Keratinocyte (primary cell): ENCODE data around the gene FBH1. TPM values are rescaled to one million over a fixed set of nuclear protein-coding genes. Genes with fewer than 3 reads are reported as not detected.

ENCODE experiments used
- DNase-seq: peaks from one replicate; pipeline ENCODE4 v3.0.0-alpha.2; 2011; ENCODE audit warnings: low read depth, missing footprints, low spot score
- FAIRE-seq: peaks from 2 replicates; lab custom pipeline; 2011; peaks lifted over from hg19 to GRCh38; lab: Jason Lieb, UNC
- H2AFZ ChIP-seq: 2 replicates; pipeline ENCODE4 v1.6.0; 2012; ENCODE audit warnings: low read length, control low read depth, inconsistent platforms; ENCODE audit not compliant: control insufficient read depth
- H3K27ac ChIP-seq: 2 replicates; pipeline ENCODE4 v1.5.1; 2011; ENCODE audit warnings: low read length; ENCODE audit not compliant: control insufficient read depth, insufficient read depth
- H3K27me3 ChIP-seq: 3 replicates; pipeline ENCODE4 v1.6.0; 2011; ENCODE audit warnings: low read length; ENCODE audit not compliant: control insufficient read depth, insufficient read depth; ENCODE audit errors: extremely low read depth
- H3K36me3 ChIP-seq, 2 experiments: 2 replicates in 1 of 2; 3 replicates in 1 of 2; pipeline ENCODE4 v1.5.1; 2011; ENCODE audit warnings: low read length in 2 of 2, mild to moderate bottlenecking in 1 of 2; ENCODE audit not compliant: control insufficient read depth in 2 of 2, insufficient read depth in 2 of 2; ENCODE audit errors: extremely low read depth in 1 of 2
- H3K4me1 ChIP-seq: 3 replicates; pipeline ENCODE4 v1.5.1; 2011; ENCODE audit warnings: low read length; ENCODE audit not compliant: control insufficient read depth, insufficient read depth; ENCODE audit errors: extremely low read depth
- H3K4me2 ChIP-seq: 3 replicates; pipeline ENCODE4 v1.6.0; 2011; ENCODE audit warnings: low read depth, low read length; ENCODE audit not compliant: control insufficient read depth, insufficient read depth; ENCODE audit errors: extremely low read depth
- H3K4me3 ChIP-seq, 3 experiments: fragments of 200-600 bp in 1 of 3; sonication (generic) in 1 of 3; 2 replicates in 2 of 3; 3 replicates in 1 of 3; pipeline ENCODE4 v1.5.1; 2011 to 2016; ENCODE audit warnings: low read length in 3 of 3, mild to moderate bottlenecking in 3 of 3, control low read depth in 2 of 3, inconsistent platforms in 1 of 3, low read depth in 1 of 3, mixed read lengths in 1 of 3, mixed run types in 1 of 3, moderate library complexity in 1 of 3; ENCODE audit not compliant: control insufficient read depth in 2 of 3, insufficient read depth in 2 of 3; ENCODE audit errors: extremely low read depth in 1 of 3
- H3K79me2 ChIP-seq: 2 replicates; pipeline ENCODE4 v1.6.0; 2012; ENCODE audit warnings: low read length; ENCODE audit not compliant: control insufficient read depth, insufficient read depth
- H3K9ac ChIP-seq: 3 replicates; pipeline ENCODE4 v1.6.0; 2011; ENCODE audit warnings: low read length; ENCODE audit not compliant: control insufficient read depth, insufficient read depth; ENCODE audit errors: extremely low read depth
- H3K9me1 ChIP-seq: 3 replicates; pipeline ENCODE4 v1.6.0; 2011; ENCODE audit warnings: low read length; ENCODE audit not compliant: control insufficient read depth, insufficient read depth; ENCODE audit errors: extremely low read depth
- H3K9me3 ChIP-seq: 2 replicates; pipeline ENCODE4 v1.5.1; 2012; ENCODE audit warnings: low read depth, low read length; ENCODE audit not compliant: control insufficient read depth
- H4K20me1 ChIP-seq: 3 replicates; pipeline ENCODE4 v1.6.0; 2011; ENCODE audit warnings: low read length; ENCODE audit not compliant: control insufficient read depth, insufficient read depth; ENCODE audit errors: extremely low read depth
- CTCF ChIP-seq, 3 experiments: IDR thresholded peaks in 1 of 3; conservative IDR thresholded peaks in 1 of 3; optimal IDR thresholded peaks in 1 of 3; 2 replicates in 2 of 3; 3 replicates in 1 of 3; pipeline versions ENCODE3 to v1.5.1; 2011; ENCODE audit warnings: low read length in 3 of 3, mild to moderate bottlenecking in 3 of 3, moderate library complexity in 2 of 3, control low read depth in 1 of 3, inconsistent platforms in 1 of 3; ENCODE audit not compliant: insufficient read depth in 2 of 3; ENCODE audit errors: extremely low read depth in 1 of 3
- EZH2 ChIP-seq: IDR thresholded peaks from one replicate; pipeline ENCODE4 v1.6.1; 2012; ENCODE audit warnings: inconsistent platforms, mild to moderate bottlenecking, low read length, moderate library complexity
- dilution Hi-C: fragments of 300-500 bp; cut with MboI; formaldehyde crosslinking; loops from one replicate; pipeline ENCODE4 v1.7.0; 2020; ENCODE audit warnings: low sequenced_read_pairs; ENCODE audit not compliant: extremely low pct_ligation_motif_present
- polyA plus RNA-seq, 5 experiments: library from polyadenylated mRNA; depleted of rRNA in 3 of 5; stranded (reverse) in 3 of 5; stranded (forward) in 1 of 5; unstranded in 1 of 5; fragments of >200 nt; gene quantifications; 1 replicate in 1 of 5; 2 replicates in 3 of 5; 3 replicates in 1 of 5; pipeline versions ENCODE4 v1.2.1 to v1.2.3, GENCODE V29; 2011 to 2012; ENCODE audit warnings: missing spikeins in 2 of 5, low read depth in 1 of 5, low replicate concordance in 1 of 5

FBH1 gene
- polyA plus RNA-seq, 1 donor (not counting 4 experiments of a cell fraction or from before 2014, with no cell fraction given), result 61.8 TPM

- Histone ChIP-seq H3K9me1 (no peaks in the 10 kb centered on the region), H3K9ac (no peak overlapping the region), H3K36me3 (peaks cover 31 to 34% of the 10 kb centered on the region in 2 experiments), H3K4me1 (no peaks in the 10 kb centered on the region), H3K4me3 (no peak overlapping the region), H3K9me3 (no peaks in the 10 kb centered on the region), H3K4me2 (no peak overlapping the region), H3K27ac (no peak overlapping the region), H4K20me1 (no peaks in the 10 kb centered on the region), H3K27me3 (no peaks in the 10 kb centered on the region), H2AFZ (no peak overlapping the region), H3K79me2 (no peaks in the 10 kb centered on the region)
- dilution Hi-C loops, result no loop called here
- DNase-seq (no peak), FAIRE-seq (no peak)
- no peak for TF ChIP-seq EZH2
- no peak for TF ChIP-seq CTCF (optimal IDR thresholded peaks at IDR 0.05 in 1 of 3, IDR thresholded peaks at IDR 0.05 in 1 of 3, conservative IDR thresholded peaks at IDR 0.05 in 1 of 3; ENCODE audit: extremely low read depth in 1 of 3, insufficient read depth in 2 of 3, low read length in 3 of 3)
Measured at GRCh38 chr10:5932345-5932744, 42.3 kb downstream of the FBH1 start.

- H3K4me3 ChIP-seq, result no peak overlapping the region
- no peaks in the 10 kb centered on the region for H3K27me3 ChIP-seq
- H2AFZ ChIP-seq, result no peak overlapping the region
- DNase-seq (no peak), FAIRE-seq (no peak)
- no peaks in the 10 kb centered on the region for H3K4me1 ChIP-seq
- dilution Hi-C loops, result no loop called here
- no peaks in the 10 kb centered on the region for H3K79me2 ChIP-seq
- H3K9me1 ChIP-seq, result no peaks in the 10 kb centered on the region
- H3K9me3 ChIP-seq, result no peaks in the 10 kb centered on the region
- TF ChIP-seq CTCF (optimal IDR thresholded peaks at IDR 0.05 in 1 of 3, IDR thresholded peaks at IDR 0.05 in 1 of 3, conservative IDR thresholded peaks at IDR 0.05 in 1 of 3; ENCODE audit: extremely low read depth in 1 of 3, insufficient read depth in 2 of 3, low read length in 3 of 3), result no peak
- TF ChIP-seq EZH2, result no peak
- no peak overlapping the region for H3K27ac ChIP-seq
- H4K20me1 ChIP-seq, result no peaks in the 10 kb centered on the region
- no peak overlapping the region for H3K4me2 ChIP-seq
- H3K9ac ChIP-seq, result no peak overlapping the region
- peaks cover 31 to 36% of the 10 kb centered on the region in 2 experiments for H3K36me3 ChIP-seq
Measured at GRCh38 chr10:5933909-5934546, 44.0 kb downstream of the FBH1 start.
